HG03571 (cell line): ENCODE data around the gene STAC2.

Source experiments
- ATAC-seq: cut with Tn5 transposase; IDR thresholded peaks from one replicate; pipeline ENCODE4 v1.9.1; 2021; ENCODE audit not compliant: unreplicated experiment

The STAC2 gene

GRCh38 chr17:39165841-39166349 lies 59.9 kb downstream of the STAC2 start, which contains the start of gene ARL5C:
ARL5C (minus strand) TSS chr17:39166161; CDS start chr17:39165760, 401 bp downstream.
- no peak for ATAC-seq

DNA sequence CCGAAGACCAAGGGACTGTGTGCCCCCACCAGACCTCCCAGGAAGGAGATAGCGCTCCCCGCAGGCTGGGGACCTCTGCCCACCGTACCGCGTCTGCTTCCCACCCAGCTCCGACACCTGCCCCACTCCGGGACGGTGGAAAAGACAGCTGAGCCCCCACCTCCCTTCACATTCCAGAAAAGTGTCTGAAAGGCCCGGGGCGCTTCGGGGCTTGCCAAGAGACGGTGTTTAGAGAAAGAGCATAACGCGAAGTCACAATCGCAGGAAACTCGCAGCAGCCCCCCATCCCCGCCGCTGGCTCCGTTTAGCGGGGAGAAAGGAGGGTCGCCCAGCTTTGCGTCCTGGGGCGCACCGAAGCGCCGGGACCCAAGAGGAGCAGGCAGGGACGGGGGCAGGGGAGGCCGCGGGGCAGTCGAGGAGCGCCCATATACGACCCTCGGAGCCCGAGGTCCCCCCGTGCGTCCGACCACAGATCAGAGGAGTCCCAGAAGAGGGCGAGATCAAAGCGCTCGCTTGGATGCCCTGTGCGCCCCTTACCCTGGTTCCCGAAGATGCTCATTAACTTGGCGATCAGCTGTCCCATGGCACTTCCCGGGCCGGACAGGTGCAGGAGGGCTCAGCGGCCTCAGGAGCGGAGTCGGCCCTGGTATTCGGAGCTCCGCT lies 60.4 kb downstream of the STAC2 start:
- ATAC-seq, result no peak

GRCh38 chr17:39164675-39165143 lies 61.0 kb downstream of the STAC2 start:
- peak; percentile 64 for ATAC-seq

GRCh38 chr17:39161962-39162361 lies 63.8 kb downstream of the STAC2 start:
- no peak for ATAC-seq
